H1 (cell line): ENCODE results near the gene CNDP1. TPM values are rescaled to one million over a fixed set of nuclear protein-coding genes. Genes with fewer than 3 reads are reported as not detected.

Experiments used
- CTCF ChIA-PET: fragments of 300-600 bp; sonication (Branson Sonifier 250); formaldehyde crosslinking; loops from one replicate; lab custom pipeline; 2021; ENCODE audit not compliant: partially characterized antibody; lab: Charles Lee
- POLR2A ChIA-PET: fragments of 300-600 bp; sonication (Branson Sonifier 250); formaldehyde crosslinking; loops from one replicate; lab custom pipeline; 2021; ENCODE audit warnings: inconsistent platforms; ENCODE audit not compliant: partially characterized antibody; lab: Charles Lee
- DNase-seq, 2 experiments: peaks; one replicate each; pipeline versions ENCODE4 v3.0.0 to v3.0.0-alpha.2; 2010 to 2022; ENCODE audit warnings: low spot score in 2 of 2, low read depth in 1 of 2, mixed read lengths in 1 of 2
- FAIRE-seq: peaks from 2 replicates; lab custom pipeline; 2011; peaks lifted over from hg19 to GRCh38; lab: Jason Lieb, UNC
- H2AFZ ChIP-seq: 2 replicates; pipeline ENCODE4 v1.8.1; 2012; ENCODE audit warnings: low read length, inconsistent platforms
- H2AK5ac ChIP-seq: 2 replicates; pipeline ENCODE4 v1.6.1; 2013; ENCODE audit warnings: low read depth, low read length
- H2BK120ac ChIP-seq: replicated peaks from 2 replicates; pipeline ENCODE3; 2013; ENCODE audit warnings: low read depth, low read length, inconsistent platforms
- H2BK12ac ChIP-seq: 2 replicates; pipeline ENCODE4 v1.6.1; 2013; ENCODE audit warnings: low read depth, low read length
- H2BK15ac ChIP-seq: 2 replicates; pipeline ENCODE4 v1.6.1; 2013; ENCODE audit warnings: low read length
- H2BK20ac ChIP-seq: 2 replicates; pipeline ENCODE4 v1.6.1; 2013; ENCODE audit warnings: low read length
- H2BK5ac ChIP-seq: 2 replicates; pipeline ENCODE4 v1.6.1; 2013; ENCODE audit warnings: low read depth, low read length
- H3K14ac ChIP-seq: 2 replicates; pipeline ENCODE4 v1.6.1; 2013; ENCODE audit warnings: inconsistent platforms; ENCODE audit not compliant: insufficient read length
- H3K18ac ChIP-seq: 2 replicates; pipeline ENCODE4 v1.6.1; 2013; ENCODE audit warnings: low read length; ENCODE audit errors: extremely low read depth
- H3K23ac ChIP-seq: 2 replicates; pipeline ENCODE4 v1.6.1; 2013; ENCODE audit warnings: inconsistent platforms; ENCODE audit not compliant: insufficient read length
- H3K23me2 ChIP-seq: 2 replicates; pipeline ENCODE4 v1.6.1; 2013; ENCODE audit warnings: low read depth, low read length
- H3K27ac ChIP-seq: 2 replicates; pipeline ENCODE4 v1.6.1; 2011; ENCODE audit warnings: low read depth, low read length, inconsistent platforms
- H3K27me3 ChIP-seq, 4 experiments: replicated peaks in 1 of 4; 1 replicate in 1 of 4; 2 replicates in 3 of 4; pipeline versions ENCODE4 v1.6.1 to v1.8.1; 2011 to 2013; ENCODE audit warnings: low read length in 3 of 4, mild to moderate bottlenecking in 3 of 4, inconsistent platforms in 2 of 4, mixed read lengths in 2 of 4, moderate library complexity in 1 of 4; ENCODE audit not compliant: control insufficient read depth in 3 of 4, insufficient read depth in 3 of 4; ENCODE audit errors: extremely low read depth in 1 of 4
- H3K36me3 ChIP-seq, 4 experiments: 2 replicates each; pipeline versions ENCODE4 v1.6.1 to v1.8.1; 2011 to 2013; ENCODE audit warnings: mild to moderate bottlenecking in 4 of 4, low read length in 3 of 4, moderate library complexity in 2 of 4, control low read depth in 1 of 4, inconsistent platforms in 1 of 4; ENCODE audit not compliant: insufficient read depth in 4 of 4, control insufficient read depth in 2 of 4
- H3K4ac ChIP-seq: replicated peaks from 2 replicates; pipeline ENCODE3; 2013; ENCODE audit warnings: low read length, low read depth, mixed read lengths, inconsistent platforms; ENCODE audit not compliant: insufficient read length
- H3K4me1 ChIP-seq, 4 experiments: replicated peaks in 1 of 4; 1 replicate in 1 of 4; 2 replicates in 3 of 4; pipeline versions ENCODE4 v1.6.1 to v1.8.1; 2011 to 2013; ENCODE audit warnings: low read length in 3 of 4, inconsistent platforms in 2 of 4, mixed read lengths in 1 of 4; ENCODE audit not compliant: insufficient read depth in 4 of 4, control insufficient read depth in 3 of 4
- H3K4me2 ChIP-seq, 2 experiments: 2 replicates each; pipeline versions ENCODE4 v1.6.1 to v1.8.1; 2011 to 2013; ENCODE audit warnings: low read depth in 2 of 2, low read length in 2 of 2, control low read depth in 1 of 2, inconsistent platforms in 1 of 2, mild to moderate bottlenecking in 1 of 2; ENCODE audit not compliant: insufficient read depth in 1 of 2
- H3K4me3 ChIP-seq, 4 experiments: fragments of 200-600, 300-600 bp in 1 of 4; sonication (generic), shearing (Covaris generic), sonication (Bioruptor Twin) in 1 of 4; 2 replicates each; pipeline versions ENCODE4 v1.5.1 to v1.8.1; 2011 to 2016; ENCODE audit warnings: low read length in 4 of 4, low read depth in 3 of 4, control low read depth in 2 of 4, inconsistent platforms in 2 of 4, mild to moderate bottlenecking in 2 of 4, mixed read lengths in 1 of 4, moderate library complexity in 1 of 4; ENCODE audit not compliant: insufficient read depth in 2 of 4; ENCODE audit errors: extremely low read depth in 1 of 4
- H3K56ac ChIP-seq: replicated peaks from 2 replicates; pipeline ENCODE3; 2013; ENCODE audit warnings: low read depth, mild to moderate bottlenecking, mixed read lengths, low read length, inconsistent platforms; ENCODE audit not compliant: insufficient read length
- H3K79me1 ChIP-seq: 2 replicates; pipeline ENCODE4 v1.6.1; 2013; ENCODE audit warnings: low read depth, low read length, control low read depth
- H3K79me2 ChIP-seq, 2 experiments: 2 replicates each; pipeline versions ENCODE4 v1.6.1 to v1.8.1; 2012 to 2013; ENCODE audit warnings: low read length in 2 of 2, mild to moderate bottlenecking in 2 of 2, inconsistent platforms in 1 of 2; ENCODE audit not compliant: insufficient read depth in 2 of 2, control insufficient read depth in 1 of 2
- H3K9ac ChIP-seq, 4 experiments: replicated peaks in 1 of 4; 1 replicate in 1 of 4; 2 replicates in 3 of 4; pipeline versions ENCODE4 v1.6.1 to v1.8.1; 2011 to 2013; ENCODE audit warnings: low read depth in 3 of 4, low read length in 3 of 4, control low read depth in 2 of 4, mild to moderate bottlenecking in 2 of 4, moderate library complexity in 2 of 4, inconsistent platforms in 1 of 4; ENCODE audit errors: extremely low read depth in 1 of 4
- H3K9me3 ChIP-seq, 2 experiments: 2 replicates each; pipeline versions ENCODE4 v1.6.1 to v1.8.1; 2012 to 2013; ENCODE audit warnings: mild to moderate bottlenecking in 2 of 2, moderate library complexity in 2 of 2, control low read depth in 1 of 2, inconsistent platforms in 1 of 2, low read depth in 1 of 2, low read length in 1 of 2, mixed read lengths in 1 of 2; ENCODE audit not compliant: insufficient read depth in 2 of 2
- H4K20me1 ChIP-seq, 2 experiments: replicated peaks in 1 of 2; 2 replicates each; pipeline versions ENCODE3 to v1.8.1; 2011 to 2013; ENCODE audit warnings: inconsistent platforms in 2 of 2, low read length in 2 of 2, mild to moderate bottlenecking in 1 of 2; ENCODE audit not compliant: insufficient read depth in 2 of 2, control insufficient read depth in 1 of 2
- H4K5ac ChIP-seq: 2 replicates; pipeline ENCODE4 v1.6.1; 2013; ENCODE audit warnings: low read length, low read depth, mixed read lengths, inconsistent platforms; ENCODE audit not compliant: insufficient read length
- H4K8ac ChIP-seq: 2 replicates; pipeline ENCODE4 v1.8.0; 2013; ENCODE audit warnings: mild to moderate bottlenecking, moderate library complexity, low read length, inconsistent platforms; ENCODE audit not compliant: insufficient read depth; ENCODE audit errors: extremely low read depth
- H4K91ac ChIP-seq: replicated peaks from 2 replicates; pipeline ENCODE3; 2013; ENCODE audit warnings: low read length, mixed read lengths, inconsistent platforms; ENCODE audit not compliant: insufficient read length
- CBX5 ChIP-seq: fragments of 300-800, 300-1000 bp; sonication (generic); IDR thresholded peaks from 2 replicates; pipeline ENCODE4 v1.7.1; 2016; ENCODE audit warnings: antibody characterized with exemption, low read length, low read depth
- CEBPB ChIP-seq: IDR thresholded peaks from 2 replicates; pipeline ENCODE4 v1.6.1; 2012; ENCODE audit warnings: low read depth, low read length
- CTBP2 ChIP-seq: IDR thresholded peaks from 2 replicates; pipeline ENCODE4 v1.7.0; 2011; ENCODE audit warnings: borderline replicate concordance, mild to moderate bottlenecking, moderate library complexity, mixed read lengths, low read length; ENCODE audit not compliant: insufficient read depth, insufficient read length
- JUN ChIP-seq: IDR thresholded peaks from 2 replicates; pipeline ENCODE4 v1.6.1; 2011; ENCODE audit warnings: low read depth, mild to moderate bottlenecking, improper control_type of control experiment, low read length
- JUND ChIP-seq: IDR thresholded peaks from 2 replicates; pipeline ENCODE4 v1.6.1; 2011; ENCODE audit warnings: mild to moderate bottlenecking, improper control_type of control experiment, low read length
- MAX ChIP-seq: IDR thresholded peaks from 2 replicates; pipeline ENCODE4 v1.6.1; 2012; ENCODE audit warnings: inconsistent platforms
- POLR2A ChIP-seq, 2 experiments: IDR thresholded peaks; 1 replicate in 1 of 2; 2 replicates in 1 of 2; pipeline ENCODE4 v1.6.1; 2011; ENCODE audit warnings: low read depth in 2 of 2, low read length in 2 of 2, mild to moderate bottlenecking in 2 of 2; ENCODE audit errors: control extremely low read depth in 1 of 2
- RAD21 ChIP-seq, 2 experiments: IDR thresholded peaks in 1 of 2; conservative IDR thresholded peaks in 1 of 2; 2 replicates each; pipeline ENCODE4 v1.6.1; 2011; ENCODE audit warnings: low read depth in 2 of 2, low read length in 2 of 2, improper control_type of control experiment in 1 of 2, inconsistent platforms in 1 of 2, mild to moderate bottlenecking in 1 of 2, moderate library complexity in 1 of 2
- TAF7 ChIP-seq: optimal IDR thresholded peaks from 2 replicates; pipeline ENCODE3; 2011; ENCODE audit warnings: low read depth, mild to moderate bottlenecking, inconsistent platforms, low read length, moderate library complexity, borderline replicate concordance
- TEAD4 ChIP-seq: IDR thresholded peaks from 2 replicates; pipeline ENCODE4 v1.6.1; 2012; ENCODE audit warnings: low read depth, low read length, inconsistent platforms, mixed read lengths
- USF2 ChIP-seq: IDR thresholded peaks from 2 replicates; pipeline ENCODE4 v1.6.1; 2011; ENCODE audit warnings: low read length, improper control_type of control experiment
- WGBS, 2 experiments: shearing (Covaris generic) in 1 of 2; methylation state at CpG; one replicate each; pipeline versions ENCODE4 v1.1.6 to v1.1.7; 2013 to 2015; ENCODE audit warnings: low lambda C conversion rate in 2 of 2, mixed read lengths in 2 of 2, inconsistent platforms in 1 of 2, low coverage in 1 of 2, missing lambda C conversion rate in 1 of 2; ENCODE audit not compliant: insufficient replicate concordance in 2 of 2, insufficient coverage in 1 of 2, insufficient read length in 1 of 2; ENCODE audit errors: extremely low coverage in 1 of 2, missing lambda C conversion rate in 1 of 2; 5-methylcytosine and 5-hydroxymethylcytosine counted together
- polyA plus RNA-seq, 7 experiments: library from polyadenylated mRNA; depleted of rRNA in 3 of 7; stranded (reverse) in 5 of 7; unstranded in 2 of 7; fragments of >200 nt in 5 of 7; fragments of 200-250 nt in 2 of 7; gene quantifications; 1 replicate in 5 of 7; 2 replicates in 1 of 7; 4 replicates in 1 of 7; pipeline versions ENCODE4 v1.2.1 to v1.2.3, GENCODE V29; 2011 to 2013; ENCODE audit warnings: missing spikeins in 2 of 7, mixed read lengths in 2 of 7
- total RNA-seq: library from RNA; stranded (reverse); fragmentation: NEBNext Ultra II Directional; extraction: Animal tissue kit (Norgen Biotek cat#: 25700); gene quantifications from 2 replicates; pipeline ENCODE4 v1.2.1, GENCODE V29; 2021
- TF ChIP-seq, protein P1 (sequence below): IDR thresholded peaks from 2 replicates; pipeline ENCODE4 v1.6.1; 2011; ENCODE audit warnings: low read depth, mild to moderate bottlenecking, low read length; ENCODE audit not compliant: insufficient read depth

Gene CNDP1
- total and polyA plus RNA-seq, 2 of the 8 experiments (the other 6 are each of a cell fraction or from before 2014, with no cell fraction given), result 0.09 TPM; not detected in 1

DNA sequence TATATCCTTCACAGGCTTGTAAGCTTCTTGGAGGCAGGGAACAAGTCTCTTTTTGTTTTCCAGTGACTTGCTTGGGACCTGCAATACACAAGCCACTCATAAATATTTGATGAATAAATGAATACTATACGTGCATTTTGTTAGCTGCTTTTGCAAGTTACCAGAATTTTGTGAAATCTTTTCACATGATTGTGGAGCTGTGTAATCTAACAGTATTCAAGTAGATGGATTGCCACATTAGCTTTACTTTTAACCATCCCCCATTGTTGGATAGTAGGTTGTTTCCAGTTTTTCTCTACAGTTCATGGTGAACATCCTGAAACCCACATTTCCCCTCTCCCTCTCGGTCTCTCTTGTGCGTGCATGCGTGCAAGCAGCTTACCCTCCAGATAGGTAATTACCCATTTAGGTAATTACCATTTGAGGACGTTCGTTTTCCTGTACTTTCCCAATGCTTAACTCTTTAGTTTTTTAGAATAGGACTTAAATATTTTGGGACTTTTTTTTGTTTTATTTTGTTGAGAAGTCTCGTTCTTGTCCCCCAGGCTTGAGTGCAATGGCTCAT lies 75.8 kb downstream of the CNDP1 start:
- Histone ChIP-seq H3K23ac (no peak overlapping the region), H2BK120ac (no peak overlapping the region), H4K91ac (no peak overlapping the region), H3K23me2 (no peaks in the 10 kb centered on the region), H4K8ac (no peak overlapping the region), H3K18ac (no peak overlapping the region), H2AK5ac (no peak overlapping the region), H3K4ac (no peak overlapping the region), H3K79me2 (no peaks in the 10 kb centered on the region), H3K9ac (no peak overlapping the region), H4K20me1 (no peaks in the 10 kb centered on the region), H3K4me2 (no peak overlapping the region), H3K14ac (no peak overlapping the region), H2AFZ (no peak overlapping the region), H3K27me3 (no peaks in the 10 kb centered on the region), H2BK12ac (no peak overlapping the region), H2BK5ac (no peak overlapping the region), H2BK15ac (no peak overlapping the region), H3K56ac (no peak overlapping the region), H3K4me3 (no peak overlapping the region), H3K27ac (no peak overlapping the region), H3K9me3 (no peaks in the 10 kb centered on the region), H4K5ac (no peak overlapping the region), H3K36me3 (no peaks in the 10 kb centered on the region), H3K4me1 (no peaks in the 10 kb centered on the region), H2BK20ac (no peak overlapping the region), H3K79me1 (no peaks in the 10 kb centered on the region)
- WGBS, 2 experiments, result 89% methylated on average over 7 of the region's 7 CpGs; no CpG with 5 or more reads in 1 of the 2 experiments
- no peak for FAIRE-seq
- CTCF ChIA-PET, result interaction anchor here (1.1 kb wide), 1 partner anchor 11 kb away, joined by 3 read pairs; no protein-coding TSS in a partner anchor
- POLR2A ChIA-PET, result no interaction called here
- no peak for DNase-seq
- TF ChIP-seq CBX5 (no peak), MAX (no peak), POLR2A (IDR thresholded peaks at IDR 0.05; ENCODE audit: control extremely low read depth in 1 of 2, low read depth in 2 of 2, low read length in 2 of 2) (no peak), RAD21 (IDR thresholded peaks at IDR 0.05 in 1 of 2, conservative IDR thresholded peaks at IDR 0.05 in 1 of 2; ENCODE audit: low read depth in 2 of 2, low read length in 2 of 2) (no peak), CEBPB (no peak), CTBP2 (no peak), TEAD4 (no peak), TAF7 (no peak), JUN (no peak), JUND (no peak), USF2 (no peak)
- TF ChIP-seq, protein P1, sequence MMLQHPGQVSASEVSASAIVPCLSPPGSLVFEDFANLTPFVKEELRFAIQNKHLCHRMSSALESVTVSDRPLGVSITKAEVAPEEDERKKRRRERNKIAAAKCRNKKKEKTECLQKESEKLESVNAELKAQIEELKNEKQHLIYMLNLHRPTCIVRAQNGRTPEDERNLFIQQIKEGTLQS, result no peak
